HG03342 (cell line): Measurements from ENCODE around the gene NEGR1.
"Not testable (repeated sequence)": the region's sequence is repeated elsewhere in the genome, so short reads cannot be mapped to it uniquely, and the experiment has no call there.

Source experiments
- ATAC-seq: cut with Tn5 transposase; IDR thresholded peaks from one replicate; pipeline ENCODE4 v1.9.1; 2021; ENCODE audit warnings: mild to moderate bottlenecking, moderate library complexity; ENCODE audit not compliant: unreplicated experiment

Gene NEGR1

DNA sequence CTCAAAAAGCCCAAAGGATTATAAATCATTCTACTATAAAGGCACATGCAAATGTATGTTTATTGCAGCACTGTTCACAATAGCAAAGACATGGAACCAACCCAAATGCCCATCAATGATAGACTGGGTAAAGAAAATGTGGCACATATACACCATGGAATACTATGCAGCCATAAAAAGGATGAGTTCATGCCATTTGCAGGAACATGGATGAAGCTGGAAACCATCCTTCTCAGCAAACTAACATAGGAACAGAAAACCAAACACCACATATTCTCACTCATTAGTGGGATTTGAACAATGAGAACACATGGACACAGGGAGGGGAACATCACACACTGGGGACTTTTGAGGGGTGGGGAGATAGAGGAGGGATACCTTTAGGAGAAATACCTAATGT lies 46.4 kb downstream of the NEGR1 start:
- not testable (repeated sequence) for ATAC-seq

DNA sequence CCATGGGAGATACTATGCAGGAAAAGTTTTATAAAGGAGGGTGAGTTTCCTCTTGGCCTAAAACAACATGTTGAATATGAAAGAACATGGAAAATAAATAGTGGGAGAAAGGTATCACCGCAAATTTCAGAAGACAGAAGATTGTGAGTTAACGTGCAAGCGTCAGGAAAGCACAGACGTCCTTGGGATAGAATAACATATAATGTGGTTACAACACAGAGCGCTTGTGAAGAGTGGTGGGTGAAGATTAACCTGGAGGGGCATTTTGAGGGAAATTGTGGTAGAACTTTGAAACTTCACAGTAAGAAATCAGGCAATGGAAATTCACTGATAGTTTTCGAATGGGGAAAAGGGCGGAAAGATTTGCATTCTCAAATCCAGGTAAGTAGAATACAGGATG lies 47.3 kb downstream of the NEGR1 start:
- ATAC-seq = no peak

DNA sequence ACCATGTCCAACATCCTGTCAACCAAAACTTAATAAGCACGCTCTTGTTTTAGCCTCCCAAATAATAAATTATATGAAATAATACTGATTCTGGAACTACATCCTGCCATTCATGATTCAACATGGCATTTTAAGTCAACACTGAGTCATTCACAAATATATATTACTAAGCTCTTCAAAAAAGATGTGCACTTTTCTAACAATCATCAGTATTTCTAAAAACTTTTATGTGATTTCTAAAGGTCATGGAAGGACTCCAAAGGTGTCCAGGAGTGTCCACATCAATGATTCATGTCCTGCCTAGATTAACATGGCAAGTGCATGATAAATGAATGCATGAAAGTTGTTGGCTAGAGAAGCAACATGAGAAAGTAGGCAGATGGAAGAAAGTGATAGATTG lies 51.6 kb downstream of the NEGR1 start:
- no peak for ATAC-seq

DNA sequence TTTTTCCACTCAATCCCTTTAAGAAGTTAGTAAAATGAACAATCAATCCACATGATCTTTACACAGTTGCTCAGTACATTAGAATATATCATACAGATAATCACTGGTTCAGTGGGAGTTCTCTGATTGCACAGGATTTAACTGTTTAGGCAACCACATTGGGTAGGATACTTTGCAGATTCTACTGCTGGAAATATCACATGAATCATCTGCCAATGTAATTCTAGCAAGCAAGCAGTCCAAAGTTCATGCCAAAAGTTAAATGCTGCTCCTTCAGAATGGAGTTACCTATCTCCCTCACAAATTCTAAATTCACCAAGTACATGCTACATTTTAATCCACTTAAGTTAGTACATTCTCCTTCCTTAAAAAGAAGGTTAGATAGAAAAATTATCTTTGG lies 52.4 kb downstream of the NEGR1 start:
- no peak for ATAC-seq

DNA sequence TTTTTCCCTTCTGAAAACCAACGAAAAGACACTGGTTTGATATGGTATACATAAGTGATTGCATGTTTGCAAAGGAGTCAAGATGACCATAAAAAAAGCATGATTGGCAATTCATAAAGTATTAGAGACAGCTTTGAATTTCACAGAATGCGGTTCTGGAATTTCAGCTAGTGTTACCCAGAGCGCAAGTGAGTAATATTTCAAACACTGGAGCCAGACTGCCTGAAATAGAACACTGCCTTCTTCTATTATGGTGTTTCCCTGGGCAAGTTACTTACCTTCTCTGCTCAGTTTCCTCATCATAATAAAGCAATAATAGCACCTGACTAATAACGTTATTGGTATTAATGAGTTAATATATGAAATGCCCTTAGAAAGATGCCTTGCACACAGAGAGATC lies 54.7 kb downstream of the NEGR1 start:
- no peak for ATAC-seq

DNA sequence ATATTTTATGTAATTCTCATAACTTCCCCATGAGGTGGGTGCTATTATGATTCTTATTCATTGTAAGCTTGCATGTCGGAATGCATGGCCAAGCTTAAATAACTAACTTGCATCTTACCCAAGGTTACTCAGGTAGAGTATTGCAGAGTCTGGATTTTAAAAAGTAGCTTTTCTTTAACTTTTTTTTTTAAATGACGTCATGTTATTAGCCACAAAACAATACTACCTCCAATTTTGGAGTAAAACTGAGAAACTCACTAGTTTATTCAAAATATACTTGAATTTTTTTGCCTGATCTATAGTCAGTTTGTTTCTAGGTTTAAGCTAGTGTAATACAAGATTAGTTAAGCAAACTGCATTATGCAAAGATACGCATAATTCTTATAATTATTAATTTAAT lies 57.8 kb downstream of the NEGR1 start:
- ATAC-seq = no peak

DNA sequence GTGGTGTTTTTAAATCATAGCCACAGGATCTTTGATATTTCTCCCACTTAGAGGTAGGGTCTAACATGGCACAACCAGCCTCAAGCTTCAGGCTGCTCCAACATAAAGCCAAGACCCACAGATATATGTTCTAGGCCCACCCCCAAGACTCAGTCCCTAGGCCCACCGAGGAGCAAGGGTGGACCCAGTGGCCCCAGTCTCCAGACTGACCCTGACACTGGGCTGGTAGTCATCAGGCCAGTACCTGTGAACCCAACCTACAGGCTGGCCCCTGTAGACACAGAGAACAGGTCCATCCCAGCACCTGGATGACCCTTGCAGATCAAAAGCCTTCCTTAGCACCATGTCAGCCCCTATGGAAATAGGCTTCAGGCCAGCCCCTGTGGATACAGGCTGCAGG lies 60.5 kb downstream of the NEGR1 start:
- no peak for ATAC-seq

DNA sequence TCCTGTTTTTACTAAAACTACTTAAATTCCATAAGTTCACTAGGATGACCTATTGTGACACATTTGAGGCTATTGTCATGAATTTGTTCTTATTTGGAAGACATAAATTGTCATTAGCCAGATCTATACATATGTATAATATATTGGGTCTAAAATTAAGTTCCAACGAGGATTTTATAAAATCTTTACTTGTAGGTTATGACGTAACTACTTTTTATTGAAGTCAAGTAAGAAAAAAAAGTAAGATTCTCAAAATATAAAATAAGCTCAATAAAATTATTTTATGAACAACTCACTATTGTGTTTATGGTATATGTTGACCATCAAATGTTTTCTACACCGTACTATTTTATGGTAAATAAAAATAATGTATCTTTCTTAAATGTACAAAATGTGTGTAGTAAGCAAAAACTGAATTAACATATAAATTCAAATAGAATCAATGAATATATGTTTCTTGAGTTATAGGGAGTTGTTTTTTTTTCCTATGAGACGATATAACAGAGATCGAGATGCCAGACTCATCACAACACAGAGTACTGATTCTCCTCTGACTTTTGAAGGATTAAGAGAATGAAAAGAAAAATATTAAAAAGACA lies 64.1 kb downstream of the NEGR1 start:
- ATAC-seq = no peak

DNA sequence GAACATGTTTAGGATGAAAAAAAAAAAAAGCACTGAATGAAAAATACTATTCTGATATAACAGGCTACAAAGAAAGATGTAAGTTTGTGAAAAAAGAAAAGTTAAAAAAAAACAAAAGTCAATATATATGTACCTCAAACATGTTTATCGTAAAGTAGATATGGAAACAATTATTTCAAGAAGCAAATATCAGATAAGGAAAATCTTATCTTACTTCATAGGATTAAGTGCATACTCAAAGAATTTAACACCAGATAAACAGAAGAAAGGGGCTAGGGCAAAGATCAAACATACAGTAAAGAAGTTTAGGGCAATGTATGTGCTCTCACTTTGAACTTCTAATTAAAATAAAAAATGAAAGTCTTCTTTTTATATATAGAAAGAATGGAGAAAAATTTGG lies 75.3 kb downstream of the NEGR1 start:
- no peak for ATAC-seq

DNA sequence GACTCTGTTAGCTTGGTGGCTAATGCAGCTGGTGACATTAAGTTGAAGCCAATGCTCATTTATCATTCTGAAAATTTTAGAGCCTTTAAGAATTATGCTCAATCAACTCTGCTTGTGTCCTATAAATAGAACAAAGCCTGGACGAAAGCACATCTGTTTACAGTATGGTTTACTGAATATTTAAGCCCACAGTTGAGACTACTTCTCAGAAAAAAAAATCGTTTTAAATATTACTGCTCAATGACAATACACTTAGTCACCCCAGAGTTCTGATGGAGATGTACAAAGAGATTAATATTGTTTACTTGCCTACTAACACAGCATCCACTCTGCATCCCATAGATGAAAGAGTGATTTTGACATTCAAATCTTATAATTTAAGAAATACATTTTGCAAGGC lies 79.6 kb downstream of the NEGR1 start:
- no peak for ATAC-seq

DNA sequence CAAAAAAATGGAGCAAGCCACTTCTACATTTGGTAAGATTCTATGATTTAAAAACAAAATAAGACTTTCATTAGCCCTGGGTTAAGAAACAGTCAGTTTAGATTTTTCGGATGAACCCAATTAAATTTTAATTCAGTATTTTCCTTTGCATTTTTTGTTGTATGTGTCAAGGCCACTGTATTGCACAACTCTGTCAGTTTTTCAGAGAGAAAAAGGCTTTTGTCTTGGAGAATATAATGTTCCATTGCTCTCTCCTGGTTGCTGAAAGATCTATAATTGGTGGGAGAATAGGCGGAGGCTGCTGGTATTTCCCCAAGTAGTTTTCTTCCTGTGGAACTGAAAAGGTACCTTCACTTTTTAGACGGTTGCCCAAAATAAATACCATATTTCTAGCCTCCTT lies 84.6 kb downstream of the NEGR1 start:
- no peak for ATAC-seq

DNA sequence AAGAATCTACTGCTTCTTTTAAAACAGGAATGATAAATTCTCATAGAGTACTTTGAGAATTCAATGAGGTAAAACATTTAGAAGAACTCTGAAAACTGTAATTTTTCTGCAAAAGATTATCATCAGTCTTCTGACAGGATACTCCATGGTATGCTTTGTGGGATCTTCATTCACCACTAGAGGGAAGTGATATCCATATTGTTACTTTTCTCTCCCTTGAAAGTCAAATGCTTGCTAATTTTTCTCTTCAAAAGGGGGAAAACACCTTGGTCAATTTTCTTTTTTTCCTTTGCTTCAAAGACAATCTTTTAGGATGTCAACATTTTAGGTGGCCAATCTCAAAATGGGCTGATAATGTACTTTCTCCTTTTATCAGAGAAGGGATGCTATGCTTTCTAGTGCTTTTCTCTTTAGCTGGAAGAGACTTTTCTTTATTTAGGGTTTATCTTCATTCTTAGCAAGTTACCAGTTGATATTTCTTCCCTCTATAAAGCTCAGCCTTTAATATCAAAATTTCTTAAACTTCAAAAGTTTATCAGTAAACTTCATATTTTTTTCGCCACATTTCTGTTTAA lies 95.5 kb downstream of the NEGR1 start:
- no peak for ATAC-seq

DNA sequence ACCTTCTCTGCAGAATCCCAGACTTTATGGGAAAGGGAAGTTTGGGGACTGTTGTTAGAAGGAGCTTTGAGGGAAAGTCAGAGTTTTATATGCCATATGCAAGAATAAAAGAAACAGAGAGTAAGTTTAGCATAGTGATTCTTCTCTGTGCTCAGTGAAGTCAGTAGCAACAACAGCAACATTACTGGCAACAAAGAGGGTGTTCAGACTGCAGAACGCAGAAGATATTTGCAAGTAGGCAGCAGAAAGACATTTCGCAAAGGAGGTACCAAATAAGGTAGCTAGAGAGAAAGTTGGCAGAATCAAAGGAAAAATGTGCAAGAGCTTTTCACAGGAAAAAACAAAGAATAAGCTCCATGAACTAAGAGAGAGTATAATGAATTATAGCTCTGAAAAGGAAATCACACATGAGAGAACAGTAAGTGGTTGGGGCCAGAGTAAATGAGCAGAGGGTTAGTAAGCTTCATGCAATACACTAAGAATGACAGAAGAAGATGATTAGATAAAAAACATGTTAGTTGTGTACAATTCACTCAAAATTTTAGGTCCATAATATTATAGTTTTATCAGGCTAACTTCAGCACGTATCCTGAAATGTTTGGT lies 98.1 kb downstream of the NEGR1 start:
- ATAC-seq = no peak

DNA sequence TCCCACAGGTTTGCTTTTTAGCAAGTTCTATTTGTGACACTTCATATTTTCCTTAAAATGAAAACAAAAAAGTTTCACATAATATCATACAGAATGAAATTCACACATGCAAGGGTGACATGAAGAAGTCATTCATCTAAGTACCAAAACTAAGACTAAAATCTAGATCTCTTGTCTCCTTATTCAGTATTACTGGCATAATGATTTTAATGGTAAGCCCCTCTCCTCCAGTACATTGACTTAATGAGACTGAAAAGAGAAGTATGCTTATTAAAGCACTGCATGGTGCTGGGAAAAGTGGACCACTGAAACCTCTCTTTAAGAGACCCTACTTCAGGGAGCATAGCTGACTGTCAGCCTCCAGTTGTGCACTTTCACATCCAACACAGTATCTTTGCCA lies 99.5 kb downstream of the NEGR1 start:
- ATAC-seq = no peak

DNA sequence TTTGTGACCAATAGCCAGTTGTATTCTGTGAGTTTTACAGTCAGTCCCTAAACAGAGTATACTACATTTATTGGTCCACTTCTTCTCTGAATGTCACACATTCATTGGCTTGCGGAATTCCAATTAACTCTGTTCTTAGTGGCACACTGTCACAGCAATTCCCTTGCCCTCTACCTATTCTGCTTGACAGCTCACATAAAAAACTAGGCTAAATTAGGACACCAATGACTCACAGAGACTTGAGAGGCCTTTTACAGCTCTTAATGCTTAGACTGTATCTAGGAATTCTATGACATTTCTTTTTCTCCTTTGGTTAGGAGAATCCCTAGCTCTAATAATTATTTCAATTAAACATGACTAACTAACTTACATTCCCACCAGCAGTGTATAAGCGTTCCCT lies 104.1 kb downstream of the NEGR1 start:
- no peak for ATAC-seq

DNA sequence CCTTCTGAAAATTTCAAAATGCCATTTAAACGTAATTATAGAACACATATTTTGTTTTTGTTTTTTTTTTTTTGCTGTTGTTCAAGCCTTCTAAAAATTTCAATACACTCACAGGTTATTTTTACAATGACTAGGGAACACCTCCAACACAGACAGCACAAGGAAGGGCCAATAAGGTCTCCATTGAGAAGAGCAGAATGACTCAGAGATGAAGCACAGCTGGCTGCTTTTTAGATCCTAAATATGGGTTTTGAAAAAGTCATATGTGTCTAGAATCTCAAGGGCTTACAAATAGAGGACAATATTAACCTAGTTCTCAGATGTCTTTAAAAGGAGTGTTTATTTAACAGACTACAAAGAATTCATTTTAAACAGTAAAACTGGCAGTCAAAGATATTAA lies 104.6 kb downstream of the NEGR1 start:
- no peak for ATAC-seq

DNA sequence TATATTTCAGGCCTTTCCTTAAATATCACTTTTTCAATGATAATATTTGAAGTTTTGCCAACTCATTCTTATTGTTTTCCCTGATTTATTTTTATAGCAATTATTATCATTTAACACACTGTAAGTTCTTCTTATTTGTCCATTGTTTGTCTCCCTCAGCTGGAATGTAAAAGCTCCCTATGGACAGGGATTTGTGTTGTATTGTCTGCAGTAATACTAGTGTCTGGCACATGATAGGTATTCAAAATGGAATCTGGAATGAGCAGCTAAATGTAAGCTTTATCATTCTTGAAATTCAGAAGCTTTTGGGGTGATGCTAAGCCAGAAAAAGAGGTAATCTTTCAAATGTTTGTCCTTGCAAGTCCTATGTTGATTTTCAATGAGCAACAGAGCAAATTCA lies 112.1 kb downstream of the NEGR1 start:
- ATAC-seq = no peak

DNA sequence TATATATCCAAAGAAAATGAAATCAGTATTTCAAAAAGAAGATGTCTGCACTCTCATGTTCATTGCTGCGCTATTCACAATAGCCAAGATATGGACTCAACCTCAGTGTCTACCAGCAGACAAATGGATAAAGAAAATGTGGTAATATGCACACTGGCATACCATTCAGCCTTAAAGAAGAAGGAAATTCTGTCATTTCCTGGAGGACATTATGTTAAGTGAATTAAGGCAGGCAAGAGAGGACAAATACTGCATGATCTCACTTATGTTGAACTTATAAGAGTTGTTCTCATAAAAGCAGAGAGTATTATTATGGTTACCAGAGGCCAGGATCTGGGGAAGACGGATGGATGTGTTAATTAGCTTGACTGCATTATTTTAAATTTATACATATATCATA lies 115.9 kb downstream of the NEGR1 start:
- no peak for ATAC-seq

DNA sequence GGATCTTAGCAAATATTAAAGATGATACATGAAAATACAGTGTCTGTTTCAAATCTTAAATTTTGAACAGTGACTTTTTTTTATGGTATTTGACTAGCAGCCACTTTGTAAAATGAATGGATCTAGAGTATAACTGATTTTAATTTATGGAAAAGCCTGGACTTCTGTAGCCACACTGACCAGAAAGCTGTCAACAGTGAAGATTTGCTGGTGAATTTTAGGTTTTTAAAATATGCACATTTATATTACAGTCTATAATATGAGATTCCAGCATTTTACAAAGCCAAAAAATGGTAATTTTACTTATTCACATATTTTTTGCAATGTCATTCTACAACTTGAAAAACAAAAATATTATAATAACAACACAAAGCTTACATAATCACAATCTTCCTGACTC lies 131.8 kb downstream of the NEGR1 start:
- no peak for ATAC-seq

DNA sequence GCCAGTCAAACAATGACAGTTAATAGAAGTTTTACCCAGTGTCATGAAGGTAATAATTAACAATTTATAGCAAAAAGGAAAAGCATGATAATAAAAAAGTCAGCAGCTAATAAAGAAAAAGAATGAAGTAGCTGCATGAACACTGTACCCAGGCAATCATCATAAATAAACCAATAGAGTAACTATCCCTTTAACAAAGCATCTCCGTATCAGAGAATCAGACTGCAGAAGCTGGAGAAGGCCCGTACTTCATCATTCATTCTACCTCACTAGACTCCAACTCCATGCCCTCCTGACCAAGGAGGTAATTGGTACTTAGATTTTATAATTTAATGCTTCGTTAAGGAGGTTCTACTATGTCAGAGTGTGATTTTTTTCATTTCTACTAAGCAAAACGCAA lies 140.5 kb downstream of the NEGR1 start:
- no peak for ATAC-seq

DNA sequence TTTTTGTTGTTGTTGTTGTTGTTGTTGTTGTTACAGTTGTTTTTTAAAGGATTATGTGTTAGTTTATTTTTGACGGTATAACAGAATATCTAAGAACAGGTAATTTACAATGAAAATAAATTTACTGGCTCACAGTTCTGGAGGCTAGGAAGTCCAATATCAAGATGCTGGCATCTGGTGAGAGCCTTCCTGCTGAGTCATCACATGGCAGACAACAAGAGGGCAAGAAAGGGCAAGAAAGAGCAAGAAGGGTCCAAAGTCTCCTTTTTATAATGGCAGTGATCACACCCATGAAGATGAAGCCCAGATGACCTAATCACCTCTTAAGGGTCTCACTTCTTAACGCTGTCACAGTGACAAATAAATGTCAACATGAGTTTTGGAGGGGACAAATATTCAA lies 142.1 kb downstream of the NEGR1 start:
- ATAC-seq = no peak

DNA sequence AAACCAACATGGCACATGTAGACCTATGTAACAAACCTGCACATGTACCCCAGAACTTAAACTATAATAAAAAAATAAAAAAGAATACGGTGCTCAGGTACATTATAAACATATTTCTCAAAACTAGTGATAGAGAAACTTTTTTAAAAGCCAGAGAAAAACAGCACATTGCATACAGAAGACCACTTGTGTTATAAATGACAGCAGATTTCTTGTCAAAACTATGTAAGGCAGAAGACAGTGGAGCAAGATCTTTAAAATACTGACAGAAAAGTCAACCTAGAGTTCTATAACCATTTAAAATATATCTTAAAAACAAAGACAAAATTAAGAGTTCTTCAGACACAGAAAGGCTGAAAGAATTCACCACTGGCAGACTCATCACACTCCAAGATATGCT lies 144.7 kb downstream of the NEGR1 start:
- no peak for ATAC-seq

DNA sequence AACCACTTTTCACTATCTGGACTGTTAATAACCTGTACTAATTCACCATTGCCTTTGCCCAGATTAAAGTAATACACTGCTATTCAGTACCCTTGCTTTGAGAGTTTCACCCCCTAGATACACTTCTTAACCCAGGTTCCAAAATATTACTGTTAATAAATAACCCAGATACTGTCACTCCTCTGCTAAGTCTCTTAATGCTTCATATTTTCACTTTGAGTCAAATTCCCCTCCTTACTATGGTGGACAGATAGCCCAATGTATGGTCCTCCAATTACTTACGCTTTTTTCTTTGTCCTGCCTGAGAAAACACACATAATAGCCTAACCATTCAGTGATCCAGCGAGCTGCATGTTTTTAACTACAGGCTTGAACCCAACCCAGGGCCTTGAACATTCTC lies 152.5 kb downstream of the NEGR1 start:
- no peak for ATAC-seq
